PC-3 (cell line): ENCODE data around the gene CGB8.

ENCODE experiments used
- EZH2 ChIP-seq: fragments of 300-600 bp; sonication (generic); IDR thresholded peaks from one replicate; pipeline ENCODE4 v1.6.1; 2017; ENCODE audit warnings: antibody characterized with exemption, mild to moderate bottlenecking, low read length; ENCODE audit not compliant: unreplicated experiment
- EZH2phosphoT487 ChIP-seq: fragments of 300-600 bp; sonication (generic); IDR thresholded peaks from 2 replicates; pipeline ENCODE4 v1.6.1; 2018; ENCODE audit warnings: mild to moderate bottlenecking, antibody characterized with exemption, low read length, borderline replicate concordance

GRCh38 chr19:49020931-49021895 lies 27.7 kb downstream of the CGB8 start:
- TF ChIP-seq EZH2phosphoT487: no peak
- no peak for TF ChIP-seq EZH2
